DMS114 treated with DMSO at 0.1 percent for 48 hours (cell line): ENCODE measurements around the gene INS.

ENCODE experiments used
- DNase-seq: peaks from one replicate; lab custom pipeline; 2025; ENCODE audit not compliant: unreplicated experiment; lab: John Stamatoyannopoulos, UW

The INS gene

GRCh38 chr11:2160736-2161259 is at the start of gene INS:
Gene INS, minus strand, starts transcription at chr11:2161209. Its CDS starts 238 bp downstream, at chr11:2160971.
- DNase-seq, result no peak

- DNase-seq, result no peak
Observed at GRCh38 chr11:2210366-2211112, 49.5 kb upstream of the INS start.

- no peak for DNase-seq
Observed at GRCh38 chr11:2209900-2210321, 48.9 kb upstream of the INS start.

- DNase-seq, result no peak
Observed at GRCh38 chr11:2209370-2209801, 48.4 kb upstream of the INS start.

- no peak for DNase-seq
Observed at GRCh38 chr11:2208691-2209369, 47.8 kb upstream of the INS start.

- DNase-seq, result no peak
Observed at GRCh38 chr11:2207773-2208621, 47.0 kb upstream of the INS start.

GRCh38 chr11:2207212-2207611 is 46.2 kb upstream of the INS start:
- no peak for DNase-seq

- no peak for DNase-seq
Observed at GRCh38 chr11:2205981-2206690, 45.1 kb upstream of the INS start.

GRCh38 chr11:2205214-2205720 is 44.3 kb upstream of the INS start:
- no peak for DNase-seq

- no peak for DNase-seq
Observed at GRCh38 chr11:2204361-2205213, 43.6 kb upstream of the INS start.

- no peak for DNase-seq
Observed at GRCh38 chr11:2203440-2204259, 42.6 kb upstream of the INS start.

- DNase-seq, result no peak
Observed at GRCh38 chr11:2202900-2203439, 42.0 kb upstream of the INS start.

- no peak for DNase-seq
Observed at GRCh38 chr11:2202071-2202899, 41.3 kb upstream of the INS start.

- no peak for DNase-seq
Observed at GRCh38 chr11:2201542-2201941, 40.5 kb upstream of the INS start.

- DNase-seq, result no peak
Observed at GRCh38 chr11:2200957-2201519, 40.0 kb upstream of the INS start.

GRCh38 chr11:2200536-2200935 is 39.5 kb upstream of the INS start:
- DNase-seq, result no peak
